ENCODE measurements around the gene ADAM29. TPM values are rescaled to one million over a fixed set of nuclear protein-coding genes. Genes with fewer than 3 reads are reported as not detected.
"Not testable (repeated sequence)": the region's sequence is repeated elsewhere in the genome, so short reads cannot be mapped to it uniquely, and the experiment has no call there.

The ADAM29 gene
- total RNA-seq, 1 experiment from 2014 or later, result not detected

- DNase-seq (ENCODE audit: low read depth), result no peak
- in situ Hi-C loops (cut with HindIII; ENCODE audit: low pct_unique_long_range_greater_than_20kb, low sequenced_read_pairs), result no loop called here
These were observed 16.2 kb downstream of the ADAM29 start for GRCh38 chr4:174934360-174934759.

GRCh38 chr4:174935607-174936006 is 17.4 kb downstream of the ADAM29 start:
- in situ Hi-C loops (cut with HindIII; ENCODE audit: low pct_unique_long_range_greater_than_20kb, low sequenced_read_pairs), result no loop called here
- DNase-seq (ENCODE audit: low read depth), result no peak

GRCh38 chr4:174940002-174940401 is 21.8 kb downstream of the ADAM29 start:
- DNase-seq (ENCODE audit: low read depth), result no peak
- in situ Hi-C loops (cut with HindIII; ENCODE audit: low pct_unique_long_range_greater_than_20kb, low sequenced_read_pairs), result no loop called here

- DNase-seq (ENCODE audit: low read depth), result no peak
- in situ Hi-C loops (cut with HindIII; ENCODE audit: low pct_unique_long_range_greater_than_20kb, low sequenced_read_pairs), result no loop called here
These were observed 28.1 kb downstream of the ADAM29 start for GRCh38 chr4:174946246-174946645.

GRCh38 chr4:174948826-174949225 is 30.7 kb downstream of the ADAM29 start:
- DNase-seq (ENCODE audit: low read depth), result no peak
- in situ Hi-C loops (cut with HindIII; ENCODE audit: low pct_unique_long_range_greater_than_20kb, low sequenced_read_pairs), result no loop called here

GRCh38 chr4:174972911-174973310 is 54.8 kb downstream of the ADAM29 start:
- DNase-seq (ENCODE audit: low read depth), result no peak
- in situ Hi-C loops (cut with HindIII; ENCODE audit: low pct_unique_long_range_greater_than_20kb, low sequenced_read_pairs), result no loop called here

GRCh38 chr4:174973336-174973735 is 55.2 kb downstream of the ADAM29 start:
- in situ Hi-C loops (cut with HindIII; ENCODE audit: low pct_unique_long_range_greater_than_20kb, low sequenced_read_pairs), result no loop called here
- no peak for DNase-seq (ENCODE audit: low read depth)

GRCh38 chr4:174983128-174983750 is 65.1 kb downstream of the ADAM29 start:
- in situ Hi-C loops (cut with HindIII; ENCODE audit: low pct_unique_long_range_greater_than_20kb, low sequenced_read_pairs), result no loop called here
- no peak for DNase-seq (ENCODE audit: low read depth)

- DNase-seq (ENCODE audit: low read depth); in situ Hi-C loops (cut with HindIII; ENCODE audit: low pct_unique_long_range_greater_than_20kb, low sequenced_read_pairs): not testable (repeated sequence)
These were observed 65.7 kb downstream of the ADAM29 start for GRCh38 chr4:174983870-174984269.

GRCh38 chr4:174989791-174990190 is 71.6 kb downstream of the ADAM29 start:
- in situ Hi-C loops (cut with HindIII; ENCODE audit: low pct_unique_long_range_greater_than_20kb, low sequenced_read_pairs), result no loop called here
- no peak for DNase-seq (ENCODE audit: low read depth)

- no peak for DNase-seq (ENCODE audit: low read depth)
- in situ Hi-C loops (cut with HindIII; ENCODE audit: low pct_unique_long_range_greater_than_20kb, low sequenced_read_pairs), result no loop called here
These were observed 75.8 kb downstream of the ADAM29 start for GRCh38 chr4:174993916-174994315.

GRCh38 chr4:174996079-174996478 is 77.9 kb downstream of the ADAM29 start:
- DNase-seq (ENCODE audit: low read depth), result no peak
- in situ Hi-C loops (cut with HindIII; ENCODE audit: low pct_unique_long_range_greater_than_20kb, low sequenced_read_pairs), result no loop called here

- in situ Hi-C loops (cut with HindIII; ENCODE audit: low pct_unique_long_range_greater_than_20kb, low sequenced_read_pairs), result no loop called here
- DNase-seq (ENCODE audit: low read depth), result peak; percentile 54
These were observed 81.2 kb downstream of the ADAM29 start for GRCh38 chr4:174999407-174999806.

GRCh38 chr4:175017751-175018150 is 99.6 kb downstream of the ADAM29 start:
- DNase-seq (ENCODE audit: low read depth), result no peak
- in situ Hi-C loops (cut with HindIII; ENCODE audit: low pct_unique_long_range_greater_than_20kb, low sequenced_read_pairs), result no loop called here

- in situ Hi-C loops (cut with HindIII; ENCODE audit: low pct_unique_long_range_greater_than_20kb, low sequenced_read_pairs); DNase-seq (ENCODE audit: low read depth): not testable (repeated sequence)
These were observed 101.3 kb downstream of the ADAM29 start for GRCh38 chr4:175019447-175019846.

Other genes with a start within 250 kb of the ADAM29 start
- gene GLRA3, start 89.1 kb upstream of the ADAM29 start, total RNA-seq (2014; rRNA removed; shearing (Covaris generic); ENCODE audit: low replicate concordance), result not detected in 2 replicates